IMR-90 (cell line): ENCODE measurements around the gene PCDHGC5.

Source experiments
- POLR2A ChIP-seq: IDR thresholded peaks from 2 replicates; pipeline ENCODE4 v1.6.1; 2012; ENCODE audit warnings: mild to moderate bottlenecking, low read depth, low read length
- RFX5 ChIP-seq: IDR thresholded peaks from 2 replicates; pipeline ENCODE4 v1.8.0; 2012; ENCODE audit warnings: low read depth, mild to moderate bottlenecking, low read length, moderate library complexity
- TF ChIP-seq, protein P1 (sequence below): conservative IDR thresholded peaks from 2 replicates; pipeline ENCODE4 v1.5.1; 2012; ENCODE audit warnings: mild to moderate bottlenecking, low read depth, low read length, improper control_type of control experiment

DNA sequence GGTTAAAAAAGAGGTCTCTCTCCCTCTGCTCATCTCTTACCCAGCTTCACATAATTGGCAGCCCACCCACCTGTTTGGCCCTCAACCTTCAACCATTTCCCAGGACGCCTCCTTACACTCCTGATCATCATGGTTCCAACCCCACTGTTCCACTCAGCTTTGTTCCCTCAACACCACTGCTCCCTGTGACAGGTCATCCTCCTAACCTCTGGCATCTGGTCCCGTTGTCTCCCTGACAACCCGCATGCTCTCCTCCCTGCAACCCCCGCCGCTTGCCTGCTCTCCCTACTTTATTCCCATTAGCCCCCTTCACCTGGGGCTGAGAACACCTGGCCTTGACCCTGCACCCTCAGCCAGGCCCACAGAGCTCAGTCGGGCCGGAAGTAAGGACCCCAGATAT, 12.9 kb downstream of the PCDHGC5 start:
- TF ChIP-seq POLR2A, result no peak
- TF ChIP-seq, protein P1, sequence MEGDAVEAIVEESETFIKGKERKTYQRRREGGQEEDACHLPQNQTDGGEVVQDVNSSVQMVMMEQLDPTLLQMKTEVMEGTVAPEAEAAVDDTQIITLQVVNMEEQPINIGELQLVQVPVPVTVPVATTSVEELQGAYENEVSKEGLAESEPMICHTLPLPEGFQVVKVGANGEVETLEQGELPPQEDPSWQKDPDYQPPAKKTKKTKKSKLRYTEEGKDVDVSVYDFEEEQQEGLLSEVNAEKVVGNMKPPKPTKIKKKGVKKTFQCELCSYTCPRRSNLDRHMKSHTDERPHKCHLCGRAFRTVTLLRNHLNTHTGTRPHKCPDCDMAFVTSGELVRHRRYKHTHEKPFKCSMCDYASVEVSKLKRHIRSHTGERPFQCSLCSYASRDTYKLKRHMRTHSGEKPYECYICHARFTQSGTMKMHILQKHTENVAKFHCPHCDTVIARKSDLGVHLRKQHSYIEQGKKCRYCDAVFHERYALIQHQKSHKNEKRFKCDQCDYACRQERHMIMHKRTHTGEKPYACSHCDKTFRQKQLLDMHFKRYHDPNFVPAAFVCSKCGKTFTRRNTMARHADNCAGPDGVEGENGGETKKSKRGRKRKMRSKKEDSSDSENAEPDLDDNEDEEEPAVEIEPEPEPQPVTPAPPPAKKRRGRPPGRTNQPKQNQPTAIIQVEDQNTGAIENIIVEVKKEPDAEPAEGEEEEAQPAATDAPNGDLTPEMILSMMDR, result no peak
- no peak for TF ChIP-seq RFX5
